GM21515 (cell line): ENCODE measurements around the gene ONECUT3.
A peak's percentile ranks its signal among the peaks of the same experiment; 100 is the strongest.
"Not testable (repeated sequence)": the region's sequence is repeated elsewhere in the genome, so short reads cannot be mapped to it uniquely, and the experiment has no call there.

Experiments
- ATAC-seq: cut with Tn5 transposase; IDR thresholded peaks from one replicate; pipeline ENCODE4 v1.9.1; 2021; ENCODE audit not compliant: unreplicated experiment

The ONECUT3 gene

GRCh38 chr19:1790054-1790792 is 36.9 kb downstream of the ONECUT3 start:
- no peak for ATAC-seq

GRCh38 chr19:1791879-1792278 is 38.6 kb downstream of the ONECUT3 start:
- no peak for ATAC-seq

GRCh38 chr19:1794424-1795172 is 41.3 kb downstream of the ONECUT3 start:
- ATAC-seq = no peak

- no peak for ATAC-seq
These were observed 43.3 kb downstream of the ONECUT3 start for GRCh38 chr19:1796395-1797142.

GRCh38 chr19:1797313-1797712 is 44.0 kb downstream of the ONECUT3 start:
- ATAC-seq = not testable (repeated sequence)

- ATAC-seq = no peak
These were observed 46.5 kb downstream of the ONECUT3 start for GRCh38 chr19:1799695-1800342.

GRCh38 chr19:1804858-1805257 is 51.6 kb downstream of the ONECUT3 start:
- no peak for ATAC-seq

- no peak for ATAC-seq
These were observed 52.3 kb downstream of the ONECUT3 start for GRCh38 chr19:1805401-1806183.

- no peak for ATAC-seq
These were observed 53.1 kb downstream of the ONECUT3 start for GRCh38 chr19:1806184-1807029.

GRCh38 chr19:1807030-1807694 is 53.9 kb downstream of the ONECUT3 start:
- ATAC-seq = no peak

- ATAC-seq = no peak
These were observed 54.5 kb downstream of the ONECUT3 start for GRCh38 chr19:1807695-1808394.

- ATAC-seq = no peak
These were observed 55.1 kb downstream of the ONECUT3 start for GRCh38 chr19:1808395-1808731.

GRCh38 chr19:1809678-1810077 is 56.4 kb downstream of the ONECUT3 start:
- no peak for ATAC-seq

- ATAC-seq = no peak
These were observed 57.3 kb downstream of the ONECUT3 start for GRCh38 chr19:1810439-1811160.

- no peak for ATAC-seq
These were observed 58.2 kb downstream of the ONECUT3 start for GRCh38 chr19:1811472-1811894.

- ATAC-seq = peak; percentile 20
These were observed 58.7 kb downstream of the ONECUT3 start, which contains the start of gene ATP8B3 for GRCh38 chr19:1811942-1812425. Gene ATP8B3, minus strand, starts transcription at chr19:1812276. Its CDS starts 540 bp downstream, at chr19:1811736.

- ATAC-seq = peak; percentile 71
These were observed 59.3 kb downstream of the ONECUT3 start for GRCh38 chr19:1812426-1813191.
